A549 (cell line): ENCODE data around the gene ACTG2.

ENCODE experiments used
- HDAC2 ChIP-seq: fragments of 200-600 bp; sonication (generic); IDR thresholded peaks from 2 replicates; pipeline ENCODE4 v1.6.1; 2016
- JUN ChIP-seq, 2 experiments: fragments of >200 bp; sonication (Bioruptor Twin); formaldehyde crosslinking; IDR thresholded peaks; 2 replicates in 1 of 2; 3 replicates in 1 of 2; pipeline ENCODE4 v1.6.1; 2016 to 2017
- MYC ChIP-seq: IDR thresholded peaks from 2 replicates; pipeline ENCODE4 v1.6.1; 2012; ENCODE audit warnings: mild to moderate bottlenecking, inconsistent platforms, low read length, improper control_type of control experiment, borderline replicate concordance
- POLR2A ChIP-seq: IDR thresholded peaks from 2 replicates; pipeline ENCODE4 v1.6.1; 2012; ENCODE audit warnings: mild to moderate bottlenecking, low read length
- RFX5 ChIP-seq: fragments of 450-650 bp; IDR thresholded peaks from 2 replicates; pipeline ENCODE4 v1.7.1; 2014; ENCODE audit warnings: antibody characterized with exemption, mild to moderate bottlenecking, moderate library complexity
- TF ChIP-seq, protein P1 (sequence below): fragments of 150-350 bp; IDR thresholded peaks from 2 replicates; pipeline ENCODE4 v1.6.1; 2014; ENCODE audit warnings: low read depth, mild to moderate bottlenecking, low read length
- TF ChIP-seq, protein P2 (sequence below): fragments of >200 bp; sonication (Bioruptor Twin); formaldehyde crosslinking; IDR thresholded peaks from 3 replicates; pipeline ENCODE4 v1.5.1; 2016

DNA sequence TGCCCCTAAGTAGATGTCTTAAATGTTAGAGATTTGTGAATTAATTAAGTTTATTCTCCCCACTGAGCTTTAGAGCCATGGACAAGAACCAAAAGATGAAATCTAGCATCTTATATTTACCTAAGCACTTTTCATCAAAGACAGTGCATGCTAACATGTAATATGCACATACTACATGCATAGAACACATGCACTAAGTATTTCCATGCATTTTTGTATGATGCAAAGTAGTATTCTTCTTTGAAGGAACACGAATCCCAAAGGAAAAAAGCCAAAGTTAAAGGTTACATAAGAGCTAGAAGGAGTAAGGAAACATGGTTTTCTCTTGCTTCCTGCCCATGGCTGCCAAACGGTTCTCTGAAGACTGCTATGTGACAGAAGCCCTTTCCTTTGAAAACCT lies 48.7 kb upstream of the ACTG2 start:
- TF ChIP-seq JUN (IDR thresholded peaks at IDR 0.05), result no peak
- no peak for TF ChIP-seq MYC
- no peak for TF ChIP-seq HDAC2
- TF ChIP-seq, protein P1, sequence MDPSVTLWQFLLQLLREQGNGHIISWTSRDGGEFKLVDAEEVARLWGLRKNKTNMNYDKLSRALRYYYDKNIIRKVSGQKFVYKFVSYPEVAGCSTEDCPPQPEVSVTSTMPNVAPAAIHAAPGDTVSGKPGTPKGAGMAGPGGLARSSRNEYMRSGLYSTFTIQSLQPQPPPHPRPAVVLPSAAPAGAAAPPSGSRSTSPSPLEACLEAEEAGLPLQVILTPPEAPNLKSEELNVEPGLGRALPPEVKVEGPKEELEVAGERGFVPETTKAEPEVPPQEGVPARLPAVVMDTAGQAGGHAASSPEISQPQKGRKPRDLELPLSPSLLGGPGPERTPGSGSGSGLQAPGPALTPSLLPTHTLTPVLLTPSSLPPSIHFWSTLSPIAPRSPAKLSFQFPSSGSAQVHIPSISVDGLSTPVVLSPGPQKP, result no peak
- no peak for TF ChIP-seq POLR2A
- TF ChIP-seq, protein P2, sequence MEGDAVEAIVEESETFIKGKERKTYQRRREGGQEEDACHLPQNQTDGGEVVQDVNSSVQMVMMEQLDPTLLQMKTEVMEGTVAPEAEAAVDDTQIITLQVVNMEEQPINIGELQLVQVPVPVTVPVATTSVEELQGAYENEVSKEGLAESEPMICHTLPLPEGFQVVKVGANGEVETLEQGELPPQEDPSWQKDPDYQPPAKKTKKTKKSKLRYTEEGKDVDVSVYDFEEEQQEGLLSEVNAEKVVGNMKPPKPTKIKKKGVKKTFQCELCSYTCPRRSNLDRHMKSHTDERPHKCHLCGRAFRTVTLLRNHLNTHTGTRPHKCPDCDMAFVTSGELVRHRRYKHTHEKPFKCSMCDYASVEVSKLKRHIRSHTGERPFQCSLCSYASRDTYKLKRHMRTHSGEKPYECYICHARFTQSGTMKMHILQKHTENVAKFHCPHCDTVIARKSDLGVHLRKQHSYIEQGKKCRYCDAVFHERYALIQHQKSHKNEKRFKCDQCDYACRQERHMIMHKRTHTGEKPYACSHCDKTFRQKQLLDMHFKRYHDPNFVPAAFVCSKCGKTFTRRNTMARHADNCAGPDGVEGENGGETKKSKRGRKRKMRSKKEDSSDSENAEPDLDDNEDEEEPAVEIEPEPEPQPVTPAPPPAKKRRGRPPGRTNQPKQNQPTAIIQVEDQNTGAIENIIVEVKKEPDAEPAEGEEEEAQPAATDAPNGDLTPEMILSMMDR, result no peak
- TF ChIP-seq RFX5, result no peak
